Transverse colon (tissue), 3 donors: ENCODE results near the gene JMJD1C.

Experiments used
- POLR2A ChIP-seq: fragments of 450-650 bp; IDR thresholded peaks from one replicate; pipeline ENCODE4 v1.6.1; 2016; ENCODE audit warnings: antibody characterized with exemption, mild to moderate bottlenecking, moderate library complexity
- POLR2AphosphoS5 ChIP-seq, 3 donors: sonication (generic); formaldehyde crosslinking; IDR thresholded peaks; one replicate each; pipeline ENCODE4 v1.6.1; 2016; ENCODE audit warnings: antibody characterized with exemption in 3 of 3

- TF ChIP-seq POLR2AphosphoS5 (IDR thresholded peaks at IDR 0.05), result no peak
- TF ChIP-seq POLR2A, result no peak
These were observed 81.8 kb downstream of the JMJD1C start for GRCh38 chr10:63384001-63384400.
